H9 (cell line): ENCODE results near the gene SERBP1. TPM values are rescaled to one million over a fixed set of nuclear protein-coding genes. Genes with fewer than 3 reads are reported as not detected.

Experiments
- DNase-seq: peaks from one replicate; pipeline ENCODE4 v3.0.0-alpha.2; 2017
- H2AFZ ChIP-seq: one replicate; pipeline ENCODE4 v1.6.1; 2013; ENCODE audit warnings: mild to moderate bottlenecking, low read length, control low read depth, moderate library complexity
- H2AK5ac ChIP-seq: 2 replicates; pipeline ENCODE4 v1.6.1; 2013; ENCODE audit warnings: low read length, control low read depth, mixed read lengths; ENCODE audit not compliant: insufficient read length
- H2BK120ac ChIP-seq: one replicate; pipeline ENCODE4 v1.6.1; 2013; ENCODE audit warnings: low read depth, mild to moderate bottlenecking, low read length, control low read depth, inconsistent platforms; ENCODE audit not compliant: poor library complexity, severe bottlenecking
- H2BK12ac ChIP-seq: 2 replicates; pipeline ENCODE4 v1.6.1; 2013; ENCODE audit warnings: low read length, control low read depth, mixed read lengths, low read depth; ENCODE audit not compliant: insufficient read length
- H2BK15ac ChIP-seq: 2 replicates; pipeline ENCODE4 v1.6.1; 2013; ENCODE audit warnings: low read depth, low read length, control low read depth
- H2BK20ac ChIP-seq: one replicate; pipeline ENCODE4 v1.6.1; 2013; ENCODE audit warnings: low read depth, mild to moderate bottlenecking, low read length, control low read depth, inconsistent platforms; ENCODE audit not compliant: poor library complexity, severe bottlenecking
- H2BK5ac ChIP-seq: 2 replicates; pipeline ENCODE4 v1.6.1; 2013; ENCODE audit warnings: low read length, control low read depth, mixed read lengths; ENCODE audit not compliant: insufficient read length
- H3K14ac ChIP-seq: 2 replicates; pipeline ENCODE4 v1.6.1; 2013; ENCODE audit warnings: low read length, control low read depth; ENCODE audit not compliant: insufficient read depth
- H3K18ac ChIP-seq: 2 replicates; pipeline ENCODE4 v1.6.1; 2013; ENCODE audit warnings: low read depth, mild to moderate bottlenecking, mixed read lengths, low read length, control low read depth; ENCODE audit not compliant: insufficient read length
- H3K23ac ChIP-seq: 2 replicates; pipeline ENCODE4 v1.6.1; 2013; ENCODE audit warnings: low read length, control low read depth, mixed read lengths, low read depth; ENCODE audit not compliant: insufficient read length
- H3K23me2 ChIP-seq: 2 replicates; pipeline ENCODE4 v1.6.1; 2013; ENCODE audit warnings: low read depth, mild to moderate bottlenecking, mixed read lengths, low read length, control low read depth; ENCODE audit not compliant: insufficient read length, poor library complexity, severe bottlenecking
- H3K27ac ChIP-seq: 2 replicates; pipeline ENCODE4 v1.5.1; 2013; ENCODE audit warnings: low read length, control low read depth, mixed read lengths, low read depth; ENCODE audit not compliant: insufficient read length
- H3K27me3 ChIP-seq: 2 replicates; pipeline ENCODE4 v1.6.1; 2013; ENCODE audit warnings: low read length, control low read depth, inconsistent platforms; ENCODE audit not compliant: insufficient read depth
- H3K4ac ChIP-seq: 2 replicates; pipeline ENCODE4 v1.6.1; 2013; ENCODE audit warnings: low read depth, mild to moderate bottlenecking, control low read depth, inconsistent platforms, low read length, moderate library complexity
- H3K4me1 ChIP-seq: 2 replicates; pipeline ENCODE4 v1.6.1; 2013; ENCODE audit warnings: low read length, control low read depth, inconsistent platforms; ENCODE audit not compliant: insufficient read depth
- H3K4me2 ChIP-seq: 2 replicates; pipeline ENCODE4 v1.6.1; 2013; ENCODE audit warnings: low read length, control low read depth, mixed read lengths; ENCODE audit not compliant: insufficient read length, insufficient read depth
- H3K56ac ChIP-seq: 2 replicates; pipeline ENCODE4 v1.6.1; 2013; ENCODE audit warnings: low read depth, mild to moderate bottlenecking, mixed read lengths, low read length, control low read depth; ENCODE audit not compliant: insufficient read length
- H3K79me1 ChIP-seq: 2 replicates; pipeline ENCODE4 v1.6.1; 2013; ENCODE audit warnings: low read depth, mild to moderate bottlenecking, moderate library complexity, low read length, control low read depth, inconsistent platforms; ENCODE audit not compliant: insufficient read depth, poor library complexity, severe bottlenecking
- H3K79me2 ChIP-seq: 2 replicates; pipeline ENCODE4 v1.6.1; 2013; ENCODE audit warnings: low read length, control low read depth, inconsistent platforms; ENCODE audit not compliant: insufficient read depth
- H3K9ac ChIP-seq: 2 replicates; pipeline ENCODE4 v1.6.1; 2013; ENCODE audit warnings: low read length, control low read depth, mixed read lengths; ENCODE audit not compliant: insufficient read length; ENCODE audit errors: extremely low read depth
- H3K9me3 ChIP-seq: one replicate; pipeline ENCODE4 v1.6.1; 2013; ENCODE audit warnings: low read depth, low read length, inconsistent platforms; ENCODE audit not compliant: control insufficient read depth
- H3T11ph ChIP-seq: one replicate; pipeline ENCODE4 v1.6.1; 2013; ENCODE audit warnings: mild to moderate bottlenecking, low read length, control low read depth, inconsistent platforms
- H4K20me1 ChIP-seq: one replicate; pipeline ENCODE4 v1.6.1; 2013; ENCODE audit not compliant: control insufficient read depth, insufficient read length, insufficient read depth
- H4K5ac ChIP-seq: 2 replicates; pipeline ENCODE4 v1.6.1; 2013; ENCODE audit warnings: low read depth, mild to moderate bottlenecking, mixed read lengths, low read length, control low read depth; ENCODE audit not compliant: insufficient read length
- H4K8ac ChIP-seq: replicated peaks from 2 replicates; pipeline ENCODE4 v1.6.1; 2013; ENCODE audit warnings: low read length, control low read depth, mixed read lengths, low read depth; ENCODE audit not compliant: insufficient read length
- H4K91ac ChIP-seq: 2 replicates; pipeline ENCODE4 v1.6.1; 2013; ENCODE audit warnings: low read depth, mild to moderate bottlenecking, moderate library complexity, mixed read lengths, low read length, control low read depth; ENCODE audit not compliant: insufficient read length
- H3K27ac Mint-ChIP-seq, 3 experiments: 2 replicates in 2 of 3; 3 replicates in 1 of 3; pipeline ENCODE4 v1.8.0; 2020 to 2021; ENCODE audit warnings: mixed read lengths in 3 of 3, mild to moderate bottlenecking in 1 of 3, moderate library complexity in 1 of 3
- H3K27me3 Mint-ChIP-seq: 2 replicates; pipeline ENCODE4 v1.8.0; 2021; ENCODE audit warnings: low read depth, mild to moderate bottlenecking, moderate library complexity, mixed read lengths
- H3K36me3 Mint-ChIP-seq, 3 experiments: 2 replicates in 2 of 3; 3 replicates in 1 of 3; pipeline ENCODE4 v1.8.0; 2020 to 2021; ENCODE audit warnings: low read depth in 3 of 3, mixed read lengths in 3 of 3; ENCODE audit not compliant: insufficient read depth in 1 of 3
- H3K4me1 Mint-ChIP-seq, 2 experiments: 2 replicates each; pipeline ENCODE4 v1.8.0; 2020; ENCODE audit warnings: mixed read lengths in 2 of 2
- H3K4me3 Mint-ChIP-seq, 2 experiments: 2 replicates in 1 of 2; 3 replicates in 1 of 2; pipeline ENCODE4 v1.8.0; 2020 to 2021; ENCODE audit warnings: mild to moderate bottlenecking in 2 of 2, mixed read lengths in 2 of 2, moderate library complexity in 1 of 2
- H3K9me3 Mint-ChIP-seq, 2 experiments: 2 replicates in 1 of 2; 3 replicates in 1 of 2; pipeline ENCODE4 v1.8.0; 2020; ENCODE audit warnings: mild to moderate bottlenecking in 2 of 2, mixed read lengths in 2 of 2, moderate library complexity in 1 of 2
- WGBS: extraction: QIAGEN DNeasy Blood & Tissue Kit; methylation state at CpG from one replicate; pipeline ENCODE4 v1.1.7; 2013; ENCODE audit warnings: missing lambda C conversion rate, low lambda C conversion rate, mixed read lengths; ENCODE audit not compliant: insufficient read length; ENCODE audit errors: extremely low coverage; 5-methylcytosine and 5-hydroxymethylcytosine counted together
- total RNA-seq: library from RNA; stranded (reverse); gene quantifications from 2 replicates; pipeline ENCODE4 v1.2.1, GENCODE V29; 2021
- TF ChIP-seq, protein P1 (sequence below): fragments of 200-600 bp; sonication (generic); conservative IDR thresholded peaks from 3 replicates; pipeline ENCODE4 v1.8.0; 2021; ENCODE audit warnings: antibody characterized with exemption, mild to moderate bottlenecking

SERBP1 gene
- total RNA-seq, 1 experiment from 2014 or later = 495 TPM

DNA sequence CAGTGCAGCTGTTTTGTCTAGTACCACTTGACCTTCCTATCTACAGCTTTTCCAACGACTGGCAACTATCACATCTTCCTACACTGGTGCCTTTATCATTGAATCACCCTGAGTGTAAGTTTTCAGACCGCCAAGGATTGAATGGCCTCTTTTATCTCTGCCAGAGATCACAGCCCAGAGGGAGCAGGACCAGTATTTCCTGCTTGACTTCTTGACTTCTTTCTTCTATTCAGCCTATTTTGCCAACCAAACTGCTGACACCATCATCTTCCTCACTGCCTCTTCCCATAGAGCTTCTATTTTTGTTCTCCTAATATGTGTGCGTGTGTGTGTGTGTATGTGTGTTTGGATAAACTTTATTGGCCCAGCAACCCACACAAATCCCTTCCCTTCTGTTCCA is 53.8 kb downstream of the SERBP1 start:
- H3K9me3 ChIP-seq = no peaks in the 10 kb centered on the region
- no peaks in the 10 kb centered on the region for H4K20me1 ChIP-seq
- H2BK15ac ChIP-seq = no peak overlapping the region
- no peaks in the 10 kb centered on the region for H3K23me2 ChIP-seq
- H3K9ac ChIP-seq = no peak overlapping the region
- DNase-seq = no peak
- no peak overlapping the region for H3K14ac ChIP-seq
- H2BK120ac ChIP-seq = no peak overlapping the region
- TF ChIP-seq, protein P1, sequence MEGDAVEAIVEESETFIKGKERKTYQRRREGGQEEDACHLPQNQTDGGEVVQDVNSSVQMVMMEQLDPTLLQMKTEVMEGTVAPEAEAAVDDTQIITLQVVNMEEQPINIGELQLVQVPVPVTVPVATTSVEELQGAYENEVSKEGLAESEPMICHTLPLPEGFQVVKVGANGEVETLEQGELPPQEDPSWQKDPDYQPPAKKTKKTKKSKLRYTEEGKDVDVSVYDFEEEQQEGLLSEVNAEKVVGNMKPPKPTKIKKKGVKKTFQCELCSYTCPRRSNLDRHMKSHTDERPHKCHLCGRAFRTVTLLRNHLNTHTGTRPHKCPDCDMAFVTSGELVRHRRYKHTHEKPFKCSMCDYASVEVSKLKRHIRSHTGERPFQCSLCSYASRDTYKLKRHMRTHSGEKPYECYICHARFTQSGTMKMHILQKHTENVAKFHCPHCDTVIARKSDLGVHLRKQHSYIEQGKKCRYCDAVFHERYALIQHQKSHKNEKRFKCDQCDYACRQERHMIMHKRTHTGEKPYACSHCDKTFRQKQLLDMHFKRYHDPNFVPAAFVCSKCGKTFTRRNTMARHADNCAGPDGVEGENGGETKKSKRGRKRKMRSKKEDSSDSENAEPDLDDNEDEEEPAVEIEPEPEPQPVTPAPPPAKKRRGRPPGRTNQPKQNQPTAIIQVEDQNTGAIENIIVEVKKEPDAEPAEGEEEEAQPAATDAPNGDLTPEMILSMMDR = no peak
- H3K4me1 ChIP-seq = peaks cover 5% of the 10 kb centered on the region; the same call in 1 of the 2 replicates
- H3K4ac ChIP-seq = no peak overlapping the region
- no peaks in the 10 kb centered on the region for H3K27me3 ChIP-seq
- no peak overlapping the region for H2AK5ac ChIP-seq
- H4K5ac ChIP-seq = no peak overlapping the region
- H3K4me2 ChIP-seq = no peak overlapping the region
- no peak overlapping the region for H2BK12ac ChIP-seq
- no peak overlapping the region for H2BK5ac ChIP-seq
- no peak overlapping the region for H4K8ac ChIP-seq
- H3K79me1 ChIP-seq = no peaks in the 10 kb centered on the region
- Mint-ChIP-seq H3K4me3 (no peak overlapping the region), H3K36me3 (peaks cover 0 to 6% (median 0%) of the 10 kb centered on the region in 3 experiments; a peak in 3 of 7 replicates), H3K27me3 (no peaks in the 10 kb centered on the region), H3K9me3 (no peaks in the 10 kb centered on the region; a peak in 1 of 5 replicates), H3K4me1 (peaks cover 26 to 31% of the 10 kb centered on the region in 2 experiments), H3K27ac (peak overlapping the region in 1 of 3 experiments; percentile 44; a peak in 1 of 7 replicates)
- H3K79me2 ChIP-seq = no peaks in the 10 kb centered on the region
- no peak overlapping the region for H3K56ac ChIP-seq
- no peak overlapping the region for H3T11ph ChIP-seq
- no peak overlapping the region for H2AFZ ChIP-seq
- no peak overlapping the region for H3K18ac ChIP-seq
- H2BK20ac ChIP-seq = no peak overlapping the region
- no peak overlapping the region for H4K91ac ChIP-seq
- no peak overlapping the region for H3K27ac ChIP-seq
- WGBS = no CpG with 5 or more reads among the region's 3 CpGs
- H3K23ac ChIP-seq = no peak overlapping the region
